ENCODE measurements around the gene SLC22A15. TPM values are rescaled to one million over a fixed set of nuclear protein-coding genes. Genes with fewer than 3 reads are reported as not detected.

The SLC22A15 gene
- total and polyA plus RNA-seq, 2 donors (not counting 1 experiment from before 2014, with no cell fraction given) = 4.9 to 21.0 TPM

- H3K36me3 ChIP-seq (ENCODE audit: control insufficient read depth, insufficient read depth, low read length) = no peaks in the 10 kb centered on the region
- H3K27me3 ChIP-seq (ENCODE audit: control insufficient read depth, insufficient read depth, low read length) = no peaks in the 10 kb centered on the region
- H3K4me2 ChIP-seq (ENCODE audit: extremely low read depth, insufficient read depth, low read length) = no peak overlapping the region
- TF ChIP-seq EZH2 (IDR thresholded peaks at IDR 0.05; ENCODE audit: low read length, missing control alignments) = no peak
- TF ChIP-seq, protein P1, sequence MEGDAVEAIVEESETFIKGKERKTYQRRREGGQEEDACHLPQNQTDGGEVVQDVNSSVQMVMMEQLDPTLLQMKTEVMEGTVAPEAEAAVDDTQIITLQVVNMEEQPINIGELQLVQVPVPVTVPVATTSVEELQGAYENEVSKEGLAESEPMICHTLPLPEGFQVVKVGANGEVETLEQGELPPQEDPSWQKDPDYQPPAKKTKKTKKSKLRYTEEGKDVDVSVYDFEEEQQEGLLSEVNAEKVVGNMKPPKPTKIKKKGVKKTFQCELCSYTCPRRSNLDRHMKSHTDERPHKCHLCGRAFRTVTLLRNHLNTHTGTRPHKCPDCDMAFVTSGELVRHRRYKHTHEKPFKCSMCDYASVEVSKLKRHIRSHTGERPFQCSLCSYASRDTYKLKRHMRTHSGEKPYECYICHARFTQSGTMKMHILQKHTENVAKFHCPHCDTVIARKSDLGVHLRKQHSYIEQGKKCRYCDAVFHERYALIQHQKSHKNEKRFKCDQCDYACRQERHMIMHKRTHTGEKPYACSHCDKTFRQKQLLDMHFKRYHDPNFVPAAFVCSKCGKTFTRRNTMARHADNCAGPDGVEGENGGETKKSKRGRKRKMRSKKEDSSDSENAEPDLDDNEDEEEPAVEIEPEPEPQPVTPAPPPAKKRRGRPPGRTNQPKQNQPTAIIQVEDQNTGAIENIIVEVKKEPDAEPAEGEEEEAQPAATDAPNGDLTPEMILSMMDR (conservative IDR thresholded peaks at IDR 0.05 in 1 of 2, IDR thresholded peaks at IDR 0.05 in 1 of 2; ENCODE audit: low read depth in 1 of 2, low read length in 2 of 2) = no peak
- H2AFZ ChIP-seq (ENCODE audit: low read length) = no peak overlapping the region
- no peaks in the 10 kb centered on the region for H3K4me1 ChIP-seq (ENCODE audit: control insufficient read depth, extremely low read depth, insufficient read depth, low read length)
- no peak for DNase-seq (ENCODE audit: low read depth in 2 of 2)
- no peaks in the 10 kb centered on the region for H3K9me3 ChIP-seq (ENCODE audit: control insufficient read depth, insufficient read depth, low read depth, low read length)
- H3K9ac ChIP-seq (ENCODE audit: insufficient read depth, low read length) = no peak overlapping the region
- H4K20me1 ChIP-seq (ENCODE audit: control insufficient read depth, extremely low read depth, insufficient read depth, low read length) = no peaks in the 10 kb centered on the region
- no peak overlapping the region for H3K27ac ChIP-seq (ENCODE audit: insufficient read depth, low read length)
- no peak overlapping the region for H3K4me3 ChIP-seq (replicated peaks in 1 of 4; ENCODE audit: control extremely low read depth in 1 of 4, insufficient read depth in 1 of 4, low read depth in 3 of 4, low read length in 4 of 4)
- H3K79me2 ChIP-seq (ENCODE audit: control insufficient read depth, insufficient read depth, low read length) = no peaks in the 10 kb centered on the region
Measured at GRCh38 chr1:116099919-116100318, 123.6 kb downstream of the SLC22A15 start.

GRCh38 chr1:116104667-116105066, 128.4 kb downstream of the SLC22A15 start:
- Histone ChIP-seq H3K9me3 (ENCODE audit: control insufficient read depth, insufficient read depth, low read depth, low read length) (no peaks in the 10 kb centered on the region), H3K27ac (ENCODE audit: insufficient read depth, low read length) (no peak overlapping the region), H3K36me3 (ENCODE audit: control insufficient read depth, insufficient read depth, low read length) (no peaks in the 10 kb centered on the region), H2AFZ (ENCODE audit: low read length) (no peak overlapping the region), H3K27me3 (ENCODE audit: control insufficient read depth, insufficient read depth, low read length) (no peaks in the 10 kb centered on the region), H3K79me2 (ENCODE audit: control insufficient read depth, insufficient read depth, low read length) (no peaks in the 10 kb centered on the region), H3K4me2 (ENCODE audit: extremely low read depth, insufficient read depth, low read length) (no peak overlapping the region), H3K9ac (ENCODE audit: insufficient read depth, low read length) (no peak overlapping the region), H4K20me1 (ENCODE audit: control insufficient read depth, extremely low read depth, insufficient read depth, low read length) (no peaks in the 10 kb centered on the region), H3K4me3 (replicated peaks in 1 of 4; ENCODE audit: control extremely low read depth in 1 of 4, insufficient read depth in 1 of 4, low read depth in 3 of 4, low read length in 4 of 4) (no peak overlapping the region), H3K4me1 (ENCODE audit: control insufficient read depth, extremely low read depth, insufficient read depth, low read length) (no peaks in the 10 kb centered on the region)
- no peak for DNase-seq (ENCODE audit: low read depth in 2 of 2)
- no peak for TF ChIP-seq EZH2 (IDR thresholded peaks at IDR 0.05; ENCODE audit: low read length, missing control alignments)
- TF ChIP-seq, protein P1 (conservative IDR thresholded peaks at IDR 0.05 in 1 of 2, IDR thresholded peaks at IDR 0.05 in 1 of 2; ENCODE audit: low read depth in 1 of 2, low read length in 2 of 2) = no peak

DNA sequence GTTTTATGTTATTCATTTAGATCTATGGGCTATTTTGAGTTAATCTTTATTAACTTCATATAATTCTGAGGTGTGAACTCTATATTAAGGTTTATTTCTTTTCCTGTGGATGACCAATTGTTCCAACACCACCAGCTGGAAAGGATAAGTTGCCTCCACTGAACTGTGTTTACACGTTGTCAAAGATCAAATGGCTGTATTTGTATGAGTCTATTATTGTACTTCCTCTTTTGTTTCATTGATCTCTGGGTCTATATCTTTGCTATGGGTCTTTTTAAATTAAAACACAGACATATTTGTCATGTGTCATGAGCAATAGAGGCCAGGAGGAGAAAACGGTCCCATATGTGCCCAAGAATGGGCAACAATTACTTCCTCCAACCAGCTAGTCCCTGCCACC, 129.7 kb downstream of the SLC22A15 start:
- DNase-seq (ENCODE audit: low read depth in 2 of 2) = no peak
- Histone ChIP-seq H3K79me2 (ENCODE audit: control insufficient read depth, insufficient read depth, low read length) (no peaks in the 10 kb centered on the region), H3K27me3 (ENCODE audit: control insufficient read depth, insufficient read depth, low read length) (no peaks in the 10 kb centered on the region), H3K4me1 (ENCODE audit: control insufficient read depth, extremely low read depth, insufficient read depth, low read length) (no peaks in the 10 kb centered on the region), H4K20me1 (ENCODE audit: control insufficient read depth, extremely low read depth, insufficient read depth, low read length) (no peaks in the 10 kb centered on the region), H3K36me3 (ENCODE audit: control insufficient read depth, insufficient read depth, low read length) (no peaks in the 10 kb centered on the region), H3K9me3 (ENCODE audit: control insufficient read depth, insufficient read depth, low read depth, low read length) (no peaks in the 10 kb centered on the region), H3K27ac (ENCODE audit: insufficient read depth, low read length) (no peak overlapping the region), H2AFZ (ENCODE audit: low read length) (no peak overlapping the region), H3K4me3 (replicated peaks in 1 of 4; ENCODE audit: control extremely low read depth in 1 of 4, insufficient read depth in 1 of 4, low read depth in 3 of 4, low read length in 4 of 4) (no peak overlapping the region), H3K9ac (ENCODE audit: insufficient read depth, low read length) (no peak overlapping the region), H3K4me2 (ENCODE audit: extremely low read depth, insufficient read depth, low read length) (no peak overlapping the region)
- TF ChIP-seq, protein P1 (conservative IDR thresholded peaks at IDR 0.05 in 1 of 2, IDR thresholded peaks at IDR 0.05 in 1 of 2; ENCODE audit: low read depth in 1 of 2, low read length in 2 of 2) = no peak
- no peak for TF ChIP-seq EZH2 (IDR thresholded peaks at IDR 0.05; ENCODE audit: low read length, missing control alignments)
